Activated T-cell treated with anti-CD3 and anti-CD28 coated beads, Interleukin-2, amount 50 U/mL, for 1 hour (primary cell): ENCODE data around the gene ZBTB20.
"Not testable (repeated sequence)": the region's sequence is repeated elsewhere in the genome, so short reads cannot be mapped to it uniquely, and the experiment has no call there.

ENCODE experiments used
- DNase-seq: peaks from one replicate; pipeline ENCODE4 v3.0.0-alpha.2; 2020

Gene ZBTB20

DNA sequence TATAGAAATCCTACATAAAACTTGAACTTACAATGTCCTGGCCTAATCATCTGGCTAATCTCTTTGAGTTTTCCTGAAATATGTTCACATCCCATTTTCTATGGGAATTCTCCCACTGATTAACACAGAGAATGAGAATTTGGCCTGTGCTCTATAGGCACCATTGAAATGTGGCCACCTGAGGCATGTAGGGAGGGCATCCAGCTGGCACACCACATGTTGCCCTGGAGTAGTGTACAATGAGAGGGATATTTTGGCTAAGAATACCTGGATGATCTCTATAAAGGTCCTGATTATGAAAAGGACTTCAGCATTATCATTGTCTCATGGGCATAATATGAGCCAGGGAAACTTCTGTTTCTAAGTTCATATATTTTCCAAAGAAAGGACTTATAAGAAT is 324.0 kb downstream of the ZBTB20 start:
- no peak for DNase-seq

DNA sequence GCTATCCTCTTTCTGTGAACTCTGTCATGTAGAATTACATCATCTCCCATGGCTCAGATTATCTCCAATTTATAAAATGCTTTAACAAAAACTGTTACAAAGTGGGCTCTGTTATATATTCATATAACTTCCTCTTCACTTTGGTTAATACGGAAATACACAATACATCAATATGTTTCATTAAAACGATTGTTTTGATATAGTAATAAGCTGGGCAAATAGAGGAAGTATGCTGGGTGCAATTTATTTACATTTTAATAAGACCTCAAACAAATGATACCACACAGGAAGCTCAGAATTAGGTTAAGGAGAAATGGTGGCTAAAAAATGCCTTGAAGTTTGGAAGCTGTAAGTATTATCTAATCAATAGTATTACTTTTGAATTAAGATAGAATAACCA is 331.0 kb downstream of the ZBTB20 start:
- no peak for DNase-seq

DNA sequence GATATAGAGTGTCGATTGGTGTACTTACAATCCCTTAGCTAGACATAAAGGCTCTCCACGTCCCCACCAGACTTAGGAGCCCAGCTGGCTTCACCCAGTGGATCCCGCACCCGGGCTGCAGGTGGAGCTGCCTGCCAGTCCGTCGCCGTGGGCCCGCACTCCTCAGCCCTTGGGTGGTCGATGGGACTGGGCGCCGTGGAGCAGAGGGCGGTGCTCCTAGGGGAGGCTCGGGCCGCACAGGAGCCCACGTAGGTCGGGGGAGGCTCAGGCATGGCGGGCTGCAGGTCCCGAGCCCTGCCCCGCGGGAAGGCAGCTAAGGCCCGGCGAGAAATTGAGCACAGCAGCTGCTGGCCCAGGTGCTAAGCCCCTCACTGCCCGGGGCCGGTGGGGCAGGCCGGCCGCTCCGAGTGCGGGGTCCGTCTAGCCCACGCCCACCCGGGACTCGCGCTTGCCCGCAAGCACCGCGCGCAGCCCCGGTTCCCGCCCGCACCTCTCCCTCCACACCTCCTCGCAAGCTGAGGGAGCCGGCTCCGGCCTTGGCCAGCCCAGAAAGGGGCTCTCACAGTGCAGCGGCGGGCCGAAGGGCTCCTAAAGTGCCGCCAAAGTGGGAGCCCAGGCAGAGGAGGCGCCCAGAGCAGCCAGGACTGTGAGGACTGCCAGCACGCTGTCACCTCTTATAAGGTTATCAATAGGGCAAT is 334.4 kb downstream of the ZBTB20 start:
- DNase-seq, result not testable (repeated sequence)

- no peak for DNase-seq
Observed at GRCh38 chr3:114809668-114810413, 337.2 kb downstream of the ZBTB20 start.

DNA sequence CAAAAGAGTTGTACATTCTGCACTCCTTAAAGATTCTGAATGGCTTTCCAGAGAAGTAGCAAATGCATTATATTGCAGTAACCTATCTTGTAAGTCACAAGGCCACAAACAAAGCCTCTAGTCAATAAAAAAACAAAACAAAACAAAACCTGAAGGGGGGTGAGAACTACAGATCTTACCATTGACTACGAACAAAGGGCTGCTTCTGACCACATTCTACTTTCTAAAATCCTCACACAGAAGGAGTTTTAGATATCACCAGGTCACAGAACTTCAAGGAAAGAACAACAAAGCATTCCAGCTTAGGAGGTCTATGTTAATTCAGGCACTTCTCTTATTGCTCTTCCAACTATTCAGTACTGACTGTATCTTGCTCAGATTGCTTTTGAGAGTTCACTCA is 343.0 kb downstream of the ZBTB20 start:
- DNase-seq, result no peak

DNA sequence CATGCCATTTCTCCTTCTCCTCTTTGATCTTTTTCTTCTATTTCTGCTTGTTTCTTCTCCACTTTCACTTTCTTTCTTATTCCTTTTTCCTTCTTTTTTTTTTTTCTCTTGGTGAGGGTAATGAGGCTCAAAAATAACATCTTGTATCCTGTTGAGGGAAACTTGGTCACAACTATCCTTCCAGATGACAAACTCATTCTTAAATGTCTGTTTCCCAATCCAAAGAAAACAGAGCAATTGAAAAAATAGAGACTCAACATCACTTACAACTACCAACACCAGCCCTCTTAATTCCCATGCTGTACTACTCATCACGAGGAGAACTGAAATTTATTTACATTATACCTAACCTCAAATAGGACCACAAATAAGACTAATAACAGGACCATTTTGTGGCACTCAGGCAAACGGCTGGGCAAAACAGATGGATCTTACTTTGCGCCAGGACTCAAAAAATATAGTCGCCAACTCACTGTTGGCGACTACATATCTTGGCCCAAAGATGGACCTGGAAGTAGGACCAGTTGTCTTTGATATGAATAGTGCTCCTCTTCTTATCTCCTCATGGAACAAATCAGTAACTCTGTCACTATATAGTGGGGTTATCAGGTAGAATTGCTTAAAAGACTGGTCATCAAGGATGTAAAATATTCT is 343.9 kb downstream of the ZBTB20 start:
- DNase-seq, result no peak

DNA sequence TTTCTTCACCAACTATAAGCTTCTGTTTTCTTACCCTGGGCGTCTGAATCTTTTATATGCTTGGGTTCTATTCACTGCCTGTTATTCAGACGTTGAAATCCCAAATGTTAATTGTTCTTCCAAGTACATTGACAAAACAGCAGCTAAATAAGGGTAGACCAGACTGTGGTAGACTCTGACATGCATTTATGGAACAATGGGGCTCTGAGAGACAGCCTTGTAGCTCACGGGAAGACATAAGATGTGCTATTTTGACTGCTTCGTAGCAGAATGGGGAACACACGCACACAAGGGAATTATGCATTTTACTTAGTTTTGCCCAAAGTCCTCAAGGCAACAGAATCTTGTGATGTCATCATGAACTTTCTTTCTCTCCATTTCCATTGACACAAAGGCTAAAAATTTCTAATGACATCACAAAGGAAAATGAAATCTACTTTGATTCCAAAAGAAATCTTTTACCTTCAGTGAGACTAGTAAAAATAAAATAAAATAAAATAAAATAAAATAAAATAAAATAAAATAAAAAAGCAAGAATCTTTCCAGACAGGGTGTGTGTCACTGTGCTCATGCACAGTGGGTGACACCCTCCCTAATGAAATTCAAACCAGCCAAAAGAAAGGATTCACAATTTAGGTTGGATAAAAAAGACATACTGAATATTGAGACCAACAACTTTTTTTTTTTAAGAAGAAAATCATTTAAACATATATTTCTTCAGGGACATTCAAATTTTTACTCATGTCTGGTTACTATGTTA is 346.6 kb downstream of the ZBTB20 start:
- no peak for DNase-seq

DNA sequence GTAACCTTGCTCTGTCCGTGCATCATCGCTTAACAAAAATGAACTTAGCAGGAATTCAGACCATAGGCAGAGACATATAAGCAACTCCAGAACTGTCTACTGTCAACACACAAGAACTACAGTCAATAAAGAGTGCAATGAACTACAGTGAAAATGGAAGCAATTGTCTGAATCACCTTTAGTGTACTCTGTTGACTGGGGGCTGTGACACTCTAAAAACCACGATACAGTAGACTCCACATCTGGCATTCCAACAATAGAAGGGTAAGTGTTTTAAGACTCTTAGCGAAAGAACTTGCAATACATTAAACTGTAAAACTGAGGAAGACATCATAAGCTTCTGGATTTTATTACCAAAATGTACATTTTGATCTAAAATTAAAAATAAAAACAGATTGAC is 347.3 kb downstream of the ZBTB20 start:
- no peak for DNase-seq

GRCh38 chr3:114796796-114797195 is 350.3 kb downstream of the ZBTB20 start:
- DNase-seq, result no peak

GRCh38 chr3:114794894-114795630 is 352.0 kb downstream of the ZBTB20 start:
- no peak for DNase-seq

- DNase-seq, result no peak
Observed at GRCh38 chr3:114792159-114792918, 354.7 kb downstream of the ZBTB20 start.

GRCh38 chr3:114790752-114791151 is 356.3 kb downstream of the ZBTB20 start:
- no peak for DNase-seq

DNA sequence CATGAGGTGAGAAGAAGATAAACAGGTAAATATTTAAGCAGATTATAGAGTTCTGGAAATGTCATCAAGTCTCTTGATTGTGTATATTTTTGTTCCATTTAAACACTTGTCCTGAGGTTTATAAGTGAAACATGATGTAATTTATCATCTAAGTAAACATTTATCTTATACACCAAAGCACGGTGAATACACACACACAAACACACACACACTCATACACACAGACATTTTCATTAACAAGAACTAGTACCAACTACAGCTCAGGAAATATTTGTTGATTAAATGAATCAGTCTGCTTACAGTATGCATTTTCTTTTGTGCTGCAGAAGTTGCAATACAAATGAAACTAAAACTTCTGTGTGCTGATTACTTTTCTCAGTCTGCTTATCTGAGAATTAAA is 357.3 kb downstream of the ZBTB20 start:
- DNase-seq, result no peak

GRCh38 chr3:114775395-114775794 is 371.7 kb downstream of the ZBTB20 start:
- no peak for DNase-seq

DNA sequence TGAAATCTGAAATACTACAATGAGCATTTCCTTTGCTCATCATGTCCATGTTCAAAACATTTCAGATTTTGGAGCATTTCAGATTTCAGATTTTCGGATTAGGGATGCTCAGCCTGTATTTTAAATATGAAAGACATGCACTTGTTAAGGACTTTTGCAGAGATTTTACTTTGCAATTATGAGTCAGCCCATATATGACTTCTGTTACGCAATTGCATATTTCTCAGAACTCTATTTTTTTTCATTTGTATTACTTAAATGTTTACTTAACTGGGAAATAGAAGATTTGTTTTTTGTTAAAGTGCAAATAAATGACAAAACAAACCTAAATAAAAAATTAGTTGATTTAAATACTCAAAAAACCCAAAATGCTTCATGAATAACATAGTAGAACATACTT is 376.2 kb downstream of the ZBTB20 start:
- DNase-seq, result no peak

- DNase-seq, result no peak
Observed at GRCh38 chr3:114764056-114764492, 383.0 kb downstream of the ZBTB20 start.

- no peak for DNase-seq
Observed at GRCh38 chr3:114762144-114762543, 384.9 kb downstream of the ZBTB20 start.

- DNase-seq, result no peak
Observed at GRCh38 chr3:114760679-114761078, 386.4 kb downstream of the ZBTB20 start.

DNA sequence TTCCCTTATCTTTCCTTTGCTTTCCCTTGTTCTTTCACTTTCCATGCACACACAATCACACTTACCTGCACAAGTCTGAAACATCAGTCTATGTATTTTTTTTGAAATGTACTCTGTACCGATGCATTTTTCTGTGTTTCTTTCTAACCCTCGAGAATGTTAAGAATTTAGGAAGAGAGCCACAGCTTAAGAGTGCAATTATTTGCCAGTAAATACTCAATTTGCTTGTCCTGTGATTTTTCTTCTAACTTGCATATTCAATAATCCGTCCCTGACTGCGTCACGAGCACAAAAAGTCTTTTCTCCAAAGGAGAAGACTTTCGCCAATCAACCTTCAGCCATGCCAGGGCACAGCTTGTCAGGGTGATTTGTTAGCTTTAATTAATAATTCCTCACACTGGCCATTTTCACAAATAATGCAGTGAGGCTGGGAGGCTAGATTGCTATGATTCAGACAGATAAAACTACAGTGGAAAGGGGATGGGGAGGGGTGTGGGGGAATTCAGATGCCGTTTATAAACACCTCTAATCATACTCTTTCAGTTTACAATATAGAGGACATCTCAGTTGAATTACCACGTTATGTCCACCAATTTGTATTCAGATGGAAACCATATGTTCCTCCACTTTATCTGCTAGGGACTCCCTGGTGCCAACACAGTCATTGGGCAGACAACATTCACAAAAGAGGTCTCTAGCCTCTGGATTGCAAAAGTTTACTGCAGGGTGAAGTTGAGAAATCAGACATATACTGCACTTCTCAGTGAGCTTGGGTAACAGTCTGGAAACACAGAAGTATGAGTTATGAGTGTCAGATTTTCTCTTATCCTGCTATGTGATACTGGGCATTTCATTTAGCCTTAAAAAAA is 388.0 kb downstream of the ZBTB20 start:
- DNase-seq, result no peak

DNA sequence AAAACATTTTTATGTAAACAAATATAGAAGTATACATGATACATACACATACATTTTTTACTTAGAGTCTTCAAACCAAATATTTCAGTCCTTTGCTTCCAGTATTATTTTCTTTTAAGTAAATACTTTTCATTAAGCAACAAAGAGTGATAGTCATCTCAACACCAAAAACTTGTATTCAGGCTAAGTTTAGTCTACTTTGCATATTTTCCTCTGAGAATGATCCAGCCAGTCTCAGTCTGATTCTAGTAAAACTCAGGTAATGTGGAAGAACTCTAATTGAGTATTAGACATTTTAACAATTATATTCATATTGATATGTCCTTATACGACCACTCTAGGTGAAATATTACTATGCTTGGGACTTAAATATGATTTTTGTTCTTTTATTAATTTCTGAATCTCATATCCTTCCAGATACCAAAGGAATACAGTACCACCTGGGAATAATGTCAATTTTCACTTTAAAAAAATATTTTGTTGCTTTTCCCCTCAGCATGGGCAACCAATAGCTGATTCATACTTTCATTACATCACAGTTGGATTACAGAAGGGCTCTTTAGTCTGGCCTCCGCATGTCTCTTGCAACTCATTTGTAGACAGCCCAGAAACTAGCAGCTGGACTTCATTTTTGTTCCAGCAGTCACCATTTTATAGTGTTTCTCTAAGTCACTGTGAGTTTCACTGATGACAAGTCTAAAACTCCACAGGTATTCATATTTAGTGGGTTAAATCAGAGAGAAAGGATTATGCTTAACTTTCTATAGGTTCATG is 390.4 kb downstream of the ZBTB20 start:
- no peak for DNase-seq
